ENCODE results near the gene VOPP1.

DNA sequence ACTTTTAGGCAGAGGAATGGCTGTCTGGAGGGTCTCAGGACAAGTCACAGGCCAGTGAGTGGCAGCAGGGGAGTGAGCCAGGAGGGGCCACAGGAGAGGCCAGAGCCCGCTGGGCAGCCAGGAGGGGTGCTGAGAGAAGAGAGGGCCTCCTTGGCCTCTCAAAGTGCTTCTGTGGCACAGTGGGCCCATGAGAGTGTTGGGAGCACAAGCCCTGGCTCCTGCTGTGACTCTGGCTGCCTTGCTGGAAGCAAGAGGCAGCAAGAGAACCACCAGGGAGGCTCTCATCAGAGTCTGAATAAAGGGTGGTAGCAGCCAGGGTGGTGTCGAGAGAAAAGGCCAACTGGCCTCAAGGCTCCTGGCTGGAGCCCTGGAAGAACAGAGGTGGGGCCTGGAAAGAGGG, 91.1 kb downstream of the VOPP1 start:
- TF ChIP-seq, protein P1, sequence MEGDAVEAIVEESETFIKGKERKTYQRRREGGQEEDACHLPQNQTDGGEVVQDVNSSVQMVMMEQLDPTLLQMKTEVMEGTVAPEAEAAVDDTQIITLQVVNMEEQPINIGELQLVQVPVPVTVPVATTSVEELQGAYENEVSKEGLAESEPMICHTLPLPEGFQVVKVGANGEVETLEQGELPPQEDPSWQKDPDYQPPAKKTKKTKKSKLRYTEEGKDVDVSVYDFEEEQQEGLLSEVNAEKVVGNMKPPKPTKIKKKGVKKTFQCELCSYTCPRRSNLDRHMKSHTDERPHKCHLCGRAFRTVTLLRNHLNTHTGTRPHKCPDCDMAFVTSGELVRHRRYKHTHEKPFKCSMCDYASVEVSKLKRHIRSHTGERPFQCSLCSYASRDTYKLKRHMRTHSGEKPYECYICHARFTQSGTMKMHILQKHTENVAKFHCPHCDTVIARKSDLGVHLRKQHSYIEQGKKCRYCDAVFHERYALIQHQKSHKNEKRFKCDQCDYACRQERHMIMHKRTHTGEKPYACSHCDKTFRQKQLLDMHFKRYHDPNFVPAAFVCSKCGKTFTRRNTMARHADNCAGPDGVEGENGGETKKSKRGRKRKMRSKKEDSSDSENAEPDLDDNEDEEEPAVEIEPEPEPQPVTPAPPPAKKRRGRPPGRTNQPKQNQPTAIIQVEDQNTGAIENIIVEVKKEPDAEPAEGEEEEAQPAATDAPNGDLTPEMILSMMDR (IDR thresholded peaks at IDR 0.05; ENCODE audit: low read depth, low read length, poor library complexity, severe bottlenecking) = no peak
- no peak for TF ChIP-seq EZH2phosphoT487 (IDR thresholded peaks at IDR 0.05; ENCODE audit: borderline replicate concordance, low read length)

Measured in DOHH2 (cell line).